ENCODE data around the gene IFRD2.

GRCh38 chr3:50323614-50324199 lies 31.5 kb upstream of the IFRD2 start:
- TF ChIP-seq, protein P1, sequence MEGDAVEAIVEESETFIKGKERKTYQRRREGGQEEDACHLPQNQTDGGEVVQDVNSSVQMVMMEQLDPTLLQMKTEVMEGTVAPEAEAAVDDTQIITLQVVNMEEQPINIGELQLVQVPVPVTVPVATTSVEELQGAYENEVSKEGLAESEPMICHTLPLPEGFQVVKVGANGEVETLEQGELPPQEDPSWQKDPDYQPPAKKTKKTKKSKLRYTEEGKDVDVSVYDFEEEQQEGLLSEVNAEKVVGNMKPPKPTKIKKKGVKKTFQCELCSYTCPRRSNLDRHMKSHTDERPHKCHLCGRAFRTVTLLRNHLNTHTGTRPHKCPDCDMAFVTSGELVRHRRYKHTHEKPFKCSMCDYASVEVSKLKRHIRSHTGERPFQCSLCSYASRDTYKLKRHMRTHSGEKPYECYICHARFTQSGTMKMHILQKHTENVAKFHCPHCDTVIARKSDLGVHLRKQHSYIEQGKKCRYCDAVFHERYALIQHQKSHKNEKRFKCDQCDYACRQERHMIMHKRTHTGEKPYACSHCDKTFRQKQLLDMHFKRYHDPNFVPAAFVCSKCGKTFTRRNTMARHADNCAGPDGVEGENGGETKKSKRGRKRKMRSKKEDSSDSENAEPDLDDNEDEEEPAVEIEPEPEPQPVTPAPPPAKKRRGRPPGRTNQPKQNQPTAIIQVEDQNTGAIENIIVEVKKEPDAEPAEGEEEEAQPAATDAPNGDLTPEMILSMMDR (IDR thresholded peaks at IDR 0.05): no peak
- no peak for TF ChIP-seq POLR2A (IDR thresholded peaks at IDR 0.05)

All from testis (tissue), 2 donors.